Prostate gland (tissue), 2 donors: ENCODE results near the gene SRP68. TPM values are rescaled to one million over a fixed set of nuclear protein-coding genes. Genes with fewer than 3 reads are reported as not detected.
A peak's percentile ranks its signal among the peaks of the same experiment; 100 is the strongest.

Experiments
- DNase-seq: peaks from one replicate; pipeline ENCODE4 v3.0.0-alpha.2; 2019; ENCODE audit warnings: low spot score
- H3K27ac ChIP-seq, 2 donors: fragments of 200-600 bp; sonication (generic); 2 replicates each; pipeline ENCODE4 v1.5.1; 2017 to 2019
- H3K27me3 ChIP-seq: fragments of 200-600 bp; sonication (generic); replicated peaks from 2 replicates; pipeline ENCODE4 v1.5.1; 2019; ENCODE audit not compliant: insufficient read depth
- H3K36me3 ChIP-seq, 2 donors: fragments of 200-600 bp; sonication (generic); 1 replicate in 1 of 2; 2 replicates in 1 of 2; pipeline versions ENCODE4 v1.5.1 to v1.8.1; 2017 to 2019
- H3K4me1 ChIP-seq: fragments of 200-600 bp; sonication (generic); replicated peaks from 2 replicates; pipeline ENCODE4 v1.5.1; 2019
- H3K4me3 ChIP-seq, 2 donors: fragments of 200-600 bp; sonication (generic); 2 replicates each; pipeline ENCODE4 v1.5.1; 2017 to 2019
- H3K9me3 ChIP-seq: fragments of 200-600 bp; sonication (generic); 2 replicates; pipeline ENCODE4 v1.5.1; 2017
- POLR2A ChIP-seq: fragments of 450-650 bp; IDR thresholded peaks from one replicate; pipeline ENCODE4 v1.6.1; 2016; ENCODE audit warnings: antibody characterized with exemption, mild to moderate bottlenecking
- POLR2AphosphoS5 ChIP-seq: sonication (generic); formaldehyde crosslinking; IDR thresholded peaks from one replicate; pipeline ENCODE4 v1.6.1; 2017; ENCODE audit warnings: antibody characterized with exemption
- WGBS: methylation state at CpG from one replicate; pipeline ENCODE4 v1.1.5; 2018; 5-methylcytosine and 5-hydroxymethylcytosine counted together
- intact Hi-C: fragments of 100-400 bp; cut with DNase I; formaldehyde crosslinking; loops from one replicate; pipeline ENCODE4 v1.14.2; 2022
- total RNA-seq, 2 donors: library from RNA; depleted of rRNA; stranded (reverse); fragments of >200 nt; gene quantifications; one replicate each; pipeline ENCODE4 v1.1.0, GENCODE V29; 2016
- TF ChIP-seq, protein P1 (sequence below), 4 experiments: fragments of 200-600 bp in 2 of 4; fragments of 450-650 bp in 2 of 4; sonication (generic) in 2 of 4; IDR thresholded peaks; 1 replicate in 3 of 4; 2 replicates in 1 of 4; pipeline ENCODE4 v1.5.1; 2016 to 2019; ENCODE audit warnings: antibody characterized with exemption in 4 of 4, mild to moderate bottlenecking in 2 of 4, moderate library complexity in 2 of 4

SRP68 gene
- total RNA-seq, 2 donors from 2014 or later = 33.5 to 51.2 TPM

DNA sequence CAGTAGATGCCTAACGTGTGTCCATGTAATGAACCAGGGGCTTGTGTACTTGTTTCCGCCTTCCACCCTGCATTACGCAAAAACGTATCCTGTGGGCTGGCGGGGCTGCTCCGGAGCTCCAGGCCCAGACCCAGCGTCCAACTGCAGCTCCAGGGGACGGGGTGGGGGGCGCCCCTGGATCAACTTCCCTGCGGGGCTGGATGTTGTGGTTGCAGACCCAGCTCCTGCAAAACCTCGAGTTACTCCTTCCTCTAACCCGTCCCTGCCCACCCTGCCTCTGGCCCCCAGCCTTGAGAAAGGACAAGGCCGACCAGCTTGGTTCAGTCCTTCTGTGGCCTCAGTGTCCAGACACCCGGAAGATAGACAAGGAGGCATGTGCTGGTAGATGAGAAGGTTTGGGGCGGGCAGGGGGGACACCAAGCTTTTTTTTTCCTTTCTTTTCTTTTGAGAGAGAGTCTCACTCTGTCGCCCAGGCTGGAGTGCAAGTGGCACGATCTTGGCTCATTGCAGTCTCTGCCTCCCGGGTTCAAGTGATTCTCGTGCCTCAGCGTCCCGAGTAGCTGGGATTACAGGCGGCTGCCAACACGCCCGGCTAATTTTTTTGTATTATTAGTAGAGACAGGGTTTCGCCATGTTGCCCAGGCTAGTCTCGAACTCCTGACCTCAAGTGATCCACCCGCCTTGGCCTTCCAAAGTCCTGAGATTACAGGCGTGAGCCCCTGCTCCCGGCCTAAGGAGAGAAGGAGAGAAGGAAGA, 32.0 kb upstream of the SRP68 start:
- DNase-seq = no peak
- TF ChIP-seq, protein P1, sequence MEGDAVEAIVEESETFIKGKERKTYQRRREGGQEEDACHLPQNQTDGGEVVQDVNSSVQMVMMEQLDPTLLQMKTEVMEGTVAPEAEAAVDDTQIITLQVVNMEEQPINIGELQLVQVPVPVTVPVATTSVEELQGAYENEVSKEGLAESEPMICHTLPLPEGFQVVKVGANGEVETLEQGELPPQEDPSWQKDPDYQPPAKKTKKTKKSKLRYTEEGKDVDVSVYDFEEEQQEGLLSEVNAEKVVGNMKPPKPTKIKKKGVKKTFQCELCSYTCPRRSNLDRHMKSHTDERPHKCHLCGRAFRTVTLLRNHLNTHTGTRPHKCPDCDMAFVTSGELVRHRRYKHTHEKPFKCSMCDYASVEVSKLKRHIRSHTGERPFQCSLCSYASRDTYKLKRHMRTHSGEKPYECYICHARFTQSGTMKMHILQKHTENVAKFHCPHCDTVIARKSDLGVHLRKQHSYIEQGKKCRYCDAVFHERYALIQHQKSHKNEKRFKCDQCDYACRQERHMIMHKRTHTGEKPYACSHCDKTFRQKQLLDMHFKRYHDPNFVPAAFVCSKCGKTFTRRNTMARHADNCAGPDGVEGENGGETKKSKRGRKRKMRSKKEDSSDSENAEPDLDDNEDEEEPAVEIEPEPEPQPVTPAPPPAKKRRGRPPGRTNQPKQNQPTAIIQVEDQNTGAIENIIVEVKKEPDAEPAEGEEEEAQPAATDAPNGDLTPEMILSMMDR (IDR thresholded peaks at IDR 0.05) = no peak
- H3K4me1 ChIP-seq = peaks cover 6% of the 10 kb centered on the region
- peak overlapping the region; percentile 87 to 89 for H3K27ac ChIP-seq
- H3K9me3 ChIP-seq = no peaks in the 10 kb centered on the region
- H3K4me3 ChIP-seq = peak overlapping the region; percentile 61 to 71
- intact Hi-C loops = no loop called here
- H3K36me3 ChIP-seq = peaks cover 4 to 6% of the 10 kb centered on the region in 2 donors
- WGBS = 85% methylated on average over 29 of the region's 29 CpGs
- no peaks in the 10 kb centered on the region for H3K27me3 ChIP-seq

DNA sequence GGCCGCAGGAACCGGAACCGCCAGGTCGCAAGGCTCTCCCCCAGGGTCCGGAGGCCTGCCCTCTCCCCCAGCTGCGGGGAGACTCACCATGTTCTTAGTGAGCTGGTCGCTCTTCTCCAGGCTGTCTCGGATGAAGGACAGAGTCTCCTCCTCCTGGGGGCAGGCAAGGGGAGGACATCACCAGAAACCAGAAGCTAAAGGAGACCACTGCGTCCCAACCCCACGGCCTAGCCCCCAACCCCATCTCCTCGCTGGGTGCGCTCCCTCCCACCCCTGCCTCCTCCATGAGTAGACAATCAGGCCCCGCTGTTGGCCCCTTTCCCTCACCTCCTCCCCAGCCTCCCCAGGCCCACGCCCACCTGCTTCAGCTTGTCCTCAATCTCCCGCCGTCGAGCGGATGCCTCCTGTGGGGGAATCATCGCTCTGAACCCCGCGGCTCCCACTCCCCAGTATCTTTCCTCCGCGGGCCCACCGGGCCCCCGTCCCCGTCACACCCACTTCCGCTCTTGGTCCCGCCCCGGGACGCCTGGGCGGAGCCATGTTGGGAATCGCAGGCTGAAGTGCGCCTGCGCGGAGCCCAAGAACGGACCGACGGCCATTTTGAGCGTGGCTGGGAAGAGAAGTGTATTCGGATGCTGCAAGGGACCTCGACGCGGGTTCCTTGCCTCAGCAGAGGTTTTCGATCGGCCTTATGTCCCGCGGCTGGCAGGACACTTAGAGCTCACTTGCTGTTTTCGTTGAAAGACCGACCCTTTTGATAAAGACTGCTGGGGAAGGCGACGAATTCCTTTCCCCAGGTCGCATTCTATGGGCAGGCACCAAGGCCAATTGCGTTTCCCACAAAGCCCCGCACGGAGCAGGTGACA, 31.2 kb upstream of the SRP68 start, which contains the start of gene EXOC7:
EXOC7 (minus strand) TSS at position 514 of the 866 bp plus-strand sequence; CDS start at position 419, 95 bp downstream.
- Histone ChIP-seq H3K4me1 (peaks cover 6% of the 10 kb centered on the region), H3K4me3 (peak within 1 kb of the TSS; percentile 61 to 71), H3K27ac (peak within 1 kb of the TSS; percentile 87 to 89), H3K27me3 (no peaks in the 10 kb centered on the region), H3K36me3 (peaks cover 4 to 6% of the 10 kb centered on the region in 2 donors), H3K9me3 (no peaks in the 10 kb centered on the region)
- intact Hi-C loops = no loop called here
- DNase-seq = peak; percentile 90
- WGBS = 5% methylated on average over 55 of the region's 55 CpGs
- TF ChIP-seq POLR2A = peak; percentile 74
- peak; percentile 98 for TF ChIP-seq POLR2AphosphoS5
- TF ChIP-seq, protein P1 (IDR thresholded peaks at IDR 0.05) = peak in 1 of 4 experiments; percentile 11

DNA sequence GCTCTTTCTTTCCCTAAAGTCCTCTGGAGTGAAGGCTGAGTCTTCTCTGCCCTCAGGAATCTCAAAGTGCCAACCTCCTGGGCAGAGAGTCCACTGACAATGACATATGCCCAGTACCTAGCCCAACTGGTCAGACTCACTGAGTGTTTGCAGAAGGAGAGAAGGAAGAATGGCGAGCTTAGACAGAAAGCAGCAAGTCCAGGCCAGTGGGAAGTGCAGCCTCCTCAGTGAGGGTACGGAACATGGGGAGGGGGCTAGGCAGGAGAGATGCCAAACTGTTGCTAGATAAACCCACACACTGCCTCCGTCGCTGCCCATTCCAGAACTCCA, 30.6 kb upstream of the SRP68 start:
- Histone ChIP-seq H3K27ac (peak overlapping the region; percentile 87 to 89), H3K36me3 (peaks cover 4 to 6% of the 10 kb centered on the region in 2 donors), H3K27me3 (no peaks in the 10 kb centered on the region), H3K4me3 (peak overlapping the region; percentile 61 to 71), H3K4me1 (peaks cover 6% of the 10 kb centered on the region), H3K9me3 (no peaks in the 10 kb centered on the region)
- DNase-seq = peak; percentile 30
- TF ChIP-seq POLR2A (no peak), POLR2AphosphoS5 (peak; percentile 27)
- TF ChIP-seq, protein P1 (IDR thresholded peaks at IDR 0.05) = no peak
- intact Hi-C loops = no loop called here
- WGBS = 3% methylated on average over 4 of the region's 4 CpGs

DNA sequence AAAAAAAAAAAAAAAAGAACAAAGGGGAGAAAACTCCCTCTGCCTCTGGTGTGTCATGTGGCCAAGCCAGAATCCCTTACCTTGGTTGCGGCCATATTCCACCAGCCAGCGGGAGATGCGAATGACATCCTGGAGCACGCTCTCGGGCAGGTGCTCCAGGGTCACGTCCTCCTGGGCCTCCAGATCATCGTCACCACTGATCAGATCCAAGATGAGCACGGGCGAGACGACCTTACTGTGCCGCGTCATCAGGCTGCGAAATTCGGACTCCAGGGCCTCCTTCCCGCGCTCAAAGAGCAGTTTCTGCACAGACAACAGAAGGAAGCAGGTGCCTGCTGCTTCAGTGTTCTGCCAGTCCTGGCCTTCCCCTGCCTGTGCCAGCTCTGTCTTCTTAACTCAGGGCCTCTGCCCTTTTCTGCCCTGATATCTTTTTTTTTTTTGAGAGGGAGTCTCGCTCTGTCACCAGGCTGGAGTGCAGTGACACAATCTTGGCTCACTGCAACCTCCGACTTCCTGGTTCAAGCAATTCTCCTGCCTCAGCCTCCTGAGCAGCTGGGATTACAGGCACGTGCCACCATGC, 25.5 kb upstream of the SRP68 start:
- 93% methylated on average over 19 of the region's 19 CpGs for WGBS
- intact Hi-C loops = no loop called here
- Histone ChIP-seq H3K4me1 (peaks cover 6% of the 10 kb centered on the region), H3K27ac (no peak overlapping the region), H3K27me3 (no peaks in the 10 kb centered on the region), H3K36me3 (peaks cover 17 to 33% of the 10 kb centered on the region in 2 donors), H3K9me3 (no peaks in the 10 kb centered on the region), H3K4me3 (no peak overlapping the region)
- TF ChIP-seq, protein P1 (IDR thresholded peaks at IDR 0.05) = no peak
- no peak for TF ChIP-seq POLR2A
- no peak for TF ChIP-seq POLR2AphosphoS5
- no peak for DNase-seq
